ES-I3 (cell line): ENCODE data around the gene SLC44A3.

Experiments used
- H3K36me3 ChIP-seq: 2 replicates; pipeline ENCODE4 v1.6.1; 2013; ENCODE audit warnings: mild to moderate bottlenecking, low read length, control low read depth, moderate library complexity; ENCODE audit not compliant: insufficient read depth
- H3K4me1 ChIP-seq: 2 replicates; pipeline ENCODE4 v1.6.1; 2013; ENCODE audit warnings: mild to moderate bottlenecking, control low read depth, low read length; ENCODE audit not compliant: insufficient read depth
- H3K9ac ChIP-seq: 2 replicates; pipeline ENCODE4 v1.6.1; 2013; ENCODE audit warnings: low read depth, mild to moderate bottlenecking, low read length, moderate library complexity
- H3K9me3 ChIP-seq: 2 replicates; pipeline ENCODE4 v1.6.1; 2013; ENCODE audit warnings: mild to moderate bottlenecking, low read length, moderate library complexity; ENCODE audit not compliant: control insufficient read depth, insufficient read depth

Gene SLC44A3

GRCh38 chr1:94942171-94943128 is 122.3 kb downstream of the SLC44A3 start:
- H3K36me3 ChIP-seq: no peaks in the 10 kb centered on the region
- H3K4me1 ChIP-seq: peaks cover 10% of the 10 kb centered on the region
- H3K9me3 ChIP-seq: no peaks in the 10 kb centered on the region
- no peak overlapping the region for H3K9ac ChIP-seq
